ENCODE results near the gene DNAJC3. TPM values are rescaled to one million over a fixed set of nuclear protein-coding genes. Genes with fewer than 3 reads are reported as not detected.
A peak's percentile ranks its signal among the peaks of the same experiment; 100 is the strongest.

DNAJC3 gene
- total and polyA plus RNA-seq, 2 of the 13 experiments (the other 11 are each of a cell fraction or from before 2014, with no cell fraction given): 10.4 to 48.2 TPM

- no peak for DNase-seq (ENCODE audit: low spot score)
- Histone ChIP-seq H3K27ac (ENCODE audit: extremely low read length, insufficient read depth, low read length) (no peak overlapping the region), H3K4me3 (replicated peaks in 1 of 3; ENCODE audit: insufficient read depth in 1 of 3, low read depth in 2 of 3, low read length in 3 of 3) (no peak overlapping the region), H3K36me3 (replicated peaks in 1 of 2; ENCODE audit: control insufficient read depth in 1 of 2, insufficient read depth in 2 of 2, low read length in 2 of 2) (no peaks in the 10 kb centered on the region), H3K9me3 (ENCODE audit: low read length) (no peaks in the 10 kb centered on the region), H3K4me1 (ENCODE audit: insufficient read depth, low read length) (peaks cover 32% of the 10 kb centered on the region), H3K79me2 (ENCODE audit: insufficient read depth, low read length) (peaks cover 8% of the 10 kb centered on the region), H4K20me1 (ENCODE audit: insufficient read depth, low read length) (no peaks in the 10 kb centered on the region; the same call in 1 of the 2 replicates), H3K9ac (ENCODE audit: insufficient read depth, low read depth, low read length) (no peak overlapping the region), H3K4me2 (ENCODE audit: low read depth, low read length) (no peak overlapping the region), H3K27me3 (ENCODE audit: control insufficient read depth in 1 of 2, insufficient read depth in 2 of 2, low read length in 2 of 2) (no peaks in the 10 kb centered on the region), H2AFZ (ENCODE audit: low read length) (no peak overlapping the region)
- CTCF ChIA-PET (ENCODE audit: low intra/inter-chr PET ratio, low total read pairs): no interaction called here
- peak; percentile 65 for FAIRE-seq
- TF ChIP-seq KDM2A (CRISPR knock-in tag; IDR thresholded peaks at IDR 0.05; ENCODE audit: borderline replicate concordance, low read depth) (no peak), ZNF549 (CRISPR knock-in tag; IDR thresholded peaks at IDR 0.05) (0 out of 2 replicates have a peak, but pooled peaks have one; percentile 52)
- ATAC-seq: peak; percentile 66
- POLR2A ChIA-PET: no interaction called here
- no TSS peak for BruUV-seq (replicated peaks)
- in situ Hi-C loops (cut with HindIII; ENCODE audit: extremely low pct_ligation_motif_present, low pct_unique_long_range_greater_than_20kb) (no loop called here), intact Hi-C loops (cut with micrococcal nuclease; ENCODE audit: unreplicated experiment) (no loop called here)
- 89% methylated on average over 2 of the region's 2 CpGs for WGBS (ENCODE audit: low lambda C conversion rate)
Observed at GRCh38 chr13:95745752-95746151, 68.8 kb downstream of the DNAJC3 start.

GRCh38 chr13:95749545-95749944, 72.6 kb downstream of the DNAJC3 start:
- BruUV-seq (replicated peaks): no TSS peak
- no peak overlapping the region for H2AFZ ChIP-seq (ENCODE audit: low read length)
- H3K4me3 ChIP-seq (replicated peaks in 1 of 3; ENCODE audit: insufficient read depth in 1 of 3, low read depth in 2 of 3, low read length in 3 of 3): no peak overlapping the region
- H3K9me3 ChIP-seq (ENCODE audit: low read length): no peaks in the 10 kb centered on the region
- intact Hi-C loops (cut with micrococcal nuclease; ENCODE audit: unreplicated experiment): no loop called here
- no peak for DNase-seq (ENCODE audit: low spot score)
- H3K4me1 ChIP-seq (ENCODE audit: insufficient read depth, low read length): peaks cover 7% of the 10 kb centered on the region
- WGBS (ENCODE audit: low lambda C conversion rate): 98% methylated on average over 4 of the region's 4 CpGs
- H3K36me3 ChIP-seq (replicated peaks in 1 of 2; ENCODE audit: control insufficient read depth in 1 of 2, insufficient read depth in 2 of 2, low read length in 2 of 2): 0 out of 5 replicates have a peak, but pooled peaks cover 0 to 2% of the 10 kb centered on the region in 2 experiments
- peaks cover 7% of the 10 kb centered on the region for H3K79me2 ChIP-seq (ENCODE audit: insufficient read depth, low read length)
- no peaks in the 10 kb centered on the region for H3K27me3 ChIP-seq (ENCODE audit: control insufficient read depth in 1 of 2, insufficient read depth in 2 of 2, low read length in 2 of 2)
- H3K4me2 ChIP-seq (ENCODE audit: low read depth, low read length): no peak overlapping the region
- no peak for FAIRE-seq
- in situ Hi-C loops (cut with HindIII; ENCODE audit: extremely low pct_ligation_motif_present, low pct_unique_long_range_greater_than_20kb): no loop called here
- ATAC-seq: no peak
- POLR2A ChIA-PET: no interaction called here
- CTCF ChIA-PET (ENCODE audit: low intra/inter-chr PET ratio, low total read pairs): no interaction called here
- no peak overlapping the region for H3K9ac ChIP-seq (ENCODE audit: insufficient read depth, low read depth, low read length)
- no peak overlapping the region for H3K27ac ChIP-seq (ENCODE audit: extremely low read length, insufficient read depth, low read length)
- H4K20me1 ChIP-seq (ENCODE audit: insufficient read depth, low read length): no peaks in the 10 kb centered on the region; the same call in 1 of the 2 replicates
- TF ChIP-seq SNAPC4 (CRISPR knock-in tag; IDR thresholded peaks at IDR 0.05): no peak
- no peak for TF ChIP-seq HOMEZ (CRISPR knock-in tag; IDR thresholded peaks at IDR 0.05; ENCODE audit: low read depth)
- no peak for TF ChIP-seq GATA4 (IDR thresholded peaks at IDR 0.05; ENCODE audit: borderline replicate concordance, low read depth)
- no peak for TF ChIP-seq LRRFIP1 (CRISPR knock-in tag; conservative IDR thresholded peaks at IDR 0.05)
- TF ChIP-seq ZNF572 (CRISPR knock-in tag; IDR thresholded peaks at IDR 0.05): no peak
- no peak for TF ChIP-seq ZNF747 (CRISPR knock-in tag; IDR thresholded peaks at IDR 0.05; ENCODE audit: borderline replicate concordance)
- TF ChIP-seq ZNF550 (CRISPR knock-in tag; IDR thresholded peaks at IDR 0.05; ENCODE audit: borderline replicate concordance): no peak
- TF ChIP-seq SMARCC2 (IDR thresholded peaks at IDR 0.05): no peak
